H1 (cell line): ENCODE measurements around the gene CDK8. TPM values are rescaled to one million over a fixed set of nuclear protein-coding genes. Genes with fewer than 3 reads are reported as not detected.

ENCODE experiments used
- CTCF ChIA-PET: fragments of 300-600 bp; sonication (Branson Sonifier 250); formaldehyde crosslinking; loops from one replicate; lab custom pipeline; 2021; ENCODE audit not compliant: partially characterized antibody; lab: Charles Lee
- POLR2A ChIA-PET: fragments of 300-600 bp; sonication (Branson Sonifier 250); formaldehyde crosslinking; loops from one replicate; lab custom pipeline; 2021; ENCODE audit warnings: inconsistent platforms; ENCODE audit not compliant: partially characterized antibody; lab: Charles Lee
- DNase-seq, 2 experiments: peaks; one replicate each; pipeline versions ENCODE4 v3.0.0 to v3.0.0-alpha.2; 2010 to 2022; ENCODE audit warnings: low spot score in 2 of 2, low read depth in 1 of 2, mixed read lengths in 1 of 2
- FAIRE-seq: peaks from 2 replicates; lab custom pipeline; 2011; peaks lifted over from hg19 to GRCh38; lab: Jason Lieb, UNC
- H2AFZ ChIP-seq: 2 replicates; pipeline ENCODE4 v1.8.1; 2012; ENCODE audit warnings: low read length, inconsistent platforms
- H2AK5ac ChIP-seq: 2 replicates; pipeline ENCODE4 v1.6.1; 2013; ENCODE audit warnings: low read depth, low read length
- H2BK120ac ChIP-seq: replicated peaks from 2 replicates; pipeline ENCODE3; 2013; ENCODE audit warnings: low read depth, low read length, inconsistent platforms
- H2BK12ac ChIP-seq: 2 replicates; pipeline ENCODE4 v1.6.1; 2013; ENCODE audit warnings: low read depth, low read length
- H2BK15ac ChIP-seq: 2 replicates; pipeline ENCODE4 v1.6.1; 2013; ENCODE audit warnings: low read length
- H2BK20ac ChIP-seq: 2 replicates; pipeline ENCODE4 v1.6.1; 2013; ENCODE audit warnings: low read length
- H2BK5ac ChIP-seq: 2 replicates; pipeline ENCODE4 v1.6.1; 2013; ENCODE audit warnings: low read depth, low read length
- H3K14ac ChIP-seq: 2 replicates; pipeline ENCODE4 v1.6.1; 2013; ENCODE audit warnings: inconsistent platforms; ENCODE audit not compliant: insufficient read length
- H3K18ac ChIP-seq: 2 replicates; pipeline ENCODE4 v1.6.1; 2013; ENCODE audit warnings: low read length; ENCODE audit errors: extremely low read depth
- H3K23ac ChIP-seq: 2 replicates; pipeline ENCODE4 v1.6.1; 2013; ENCODE audit warnings: inconsistent platforms; ENCODE audit not compliant: insufficient read length
- H3K23me2 ChIP-seq: 2 replicates; pipeline ENCODE4 v1.6.1; 2013; ENCODE audit warnings: low read depth, low read length
- H3K27ac ChIP-seq: 2 replicates; pipeline ENCODE4 v1.6.1; 2011; ENCODE audit warnings: low read depth, low read length, inconsistent platforms
- H3K27me3 ChIP-seq, 4 experiments: replicated peaks in 1 of 4; 1 replicate in 1 of 4; 2 replicates in 3 of 4; pipeline versions ENCODE4 v1.6.1 to v1.8.1; 2011 to 2013; ENCODE audit warnings: low read length in 3 of 4, mild to moderate bottlenecking in 3 of 4, inconsistent platforms in 2 of 4, mixed read lengths in 2 of 4, moderate library complexity in 1 of 4; ENCODE audit not compliant: control insufficient read depth in 3 of 4, insufficient read depth in 3 of 4; ENCODE audit errors: extremely low read depth in 1 of 4
- H3K36me3 ChIP-seq, 4 experiments: 2 replicates each; pipeline versions ENCODE4 v1.6.1 to v1.8.1; 2011 to 2013; ENCODE audit warnings: mild to moderate bottlenecking in 4 of 4, low read length in 3 of 4, moderate library complexity in 2 of 4, control low read depth in 1 of 4, inconsistent platforms in 1 of 4; ENCODE audit not compliant: insufficient read depth in 4 of 4, control insufficient read depth in 2 of 4
- H3K4ac ChIP-seq: replicated peaks from 2 replicates; pipeline ENCODE3; 2013; ENCODE audit warnings: low read length, low read depth, mixed read lengths, inconsistent platforms; ENCODE audit not compliant: insufficient read length
- H3K4me1 ChIP-seq, 4 experiments: replicated peaks in 1 of 4; 1 replicate in 1 of 4; 2 replicates in 3 of 4; pipeline versions ENCODE4 v1.6.1 to v1.8.1; 2011 to 2013; ENCODE audit warnings: low read length in 3 of 4, inconsistent platforms in 2 of 4, mixed read lengths in 1 of 4; ENCODE audit not compliant: insufficient read depth in 4 of 4, control insufficient read depth in 3 of 4
- H3K4me2 ChIP-seq, 2 experiments: 2 replicates each; pipeline versions ENCODE4 v1.6.1 to v1.8.1; 2011 to 2013; ENCODE audit warnings: low read depth in 2 of 2, low read length in 2 of 2, control low read depth in 1 of 2, inconsistent platforms in 1 of 2, mild to moderate bottlenecking in 1 of 2; ENCODE audit not compliant: insufficient read depth in 1 of 2
- H3K4me3 ChIP-seq, 4 experiments: fragments of 200-600, 300-600 bp in 1 of 4; sonication (generic), shearing (Covaris generic), sonication (Bioruptor Twin) in 1 of 4; 2 replicates each; pipeline versions ENCODE4 v1.5.1 to v1.8.1; 2011 to 2016; ENCODE audit warnings: low read length in 4 of 4, low read depth in 3 of 4, control low read depth in 2 of 4, inconsistent platforms in 2 of 4, mild to moderate bottlenecking in 2 of 4, mixed read lengths in 1 of 4, moderate library complexity in 1 of 4; ENCODE audit not compliant: insufficient read depth in 2 of 4; ENCODE audit errors: extremely low read depth in 1 of 4
- H3K56ac ChIP-seq: replicated peaks from 2 replicates; pipeline ENCODE3; 2013; ENCODE audit warnings: low read depth, mild to moderate bottlenecking, mixed read lengths, low read length, inconsistent platforms; ENCODE audit not compliant: insufficient read length
- H3K79me1 ChIP-seq: 2 replicates; pipeline ENCODE4 v1.6.1; 2013; ENCODE audit warnings: low read depth, low read length, control low read depth
- H3K79me2 ChIP-seq, 2 experiments: 2 replicates each; pipeline versions ENCODE4 v1.6.1 to v1.8.1; 2012 to 2013; ENCODE audit warnings: low read length in 2 of 2, mild to moderate bottlenecking in 2 of 2, inconsistent platforms in 1 of 2; ENCODE audit not compliant: insufficient read depth in 2 of 2, control insufficient read depth in 1 of 2
- H3K9ac ChIP-seq, 4 experiments: replicated peaks in 1 of 4; 1 replicate in 1 of 4; 2 replicates in 3 of 4; pipeline versions ENCODE4 v1.6.1 to v1.8.1; 2011 to 2013; ENCODE audit warnings: low read depth in 3 of 4, low read length in 3 of 4, control low read depth in 2 of 4, mild to moderate bottlenecking in 2 of 4, moderate library complexity in 2 of 4, inconsistent platforms in 1 of 4; ENCODE audit errors: extremely low read depth in 1 of 4
- H3K9me3 ChIP-seq, 2 experiments: 2 replicates each; pipeline versions ENCODE4 v1.6.1 to v1.8.1; 2012 to 2013; ENCODE audit warnings: mild to moderate bottlenecking in 2 of 2, moderate library complexity in 2 of 2, control low read depth in 1 of 2, inconsistent platforms in 1 of 2, low read depth in 1 of 2, low read length in 1 of 2, mixed read lengths in 1 of 2; ENCODE audit not compliant: insufficient read depth in 2 of 2
- H4K20me1 ChIP-seq, 2 experiments: replicated peaks in 1 of 2; 2 replicates each; pipeline versions ENCODE3 to v1.8.1; 2011 to 2013; ENCODE audit warnings: inconsistent platforms in 2 of 2, low read length in 2 of 2, mild to moderate bottlenecking in 1 of 2; ENCODE audit not compliant: insufficient read depth in 2 of 2, control insufficient read depth in 1 of 2
- H4K5ac ChIP-seq: 2 replicates; pipeline ENCODE4 v1.6.1; 2013; ENCODE audit warnings: low read length, low read depth, mixed read lengths, inconsistent platforms; ENCODE audit not compliant: insufficient read length
- H4K8ac ChIP-seq: 2 replicates; pipeline ENCODE4 v1.8.0; 2013; ENCODE audit warnings: mild to moderate bottlenecking, moderate library complexity, low read length, inconsistent platforms; ENCODE audit not compliant: insufficient read depth; ENCODE audit errors: extremely low read depth
- H4K91ac ChIP-seq: replicated peaks from 2 replicates; pipeline ENCODE3; 2013; ENCODE audit warnings: low read length, mixed read lengths, inconsistent platforms; ENCODE audit not compliant: insufficient read length
- ATF2 ChIP-seq: IDR thresholded peaks from 2 replicates; pipeline ENCODE4 v1.6.1; 2012; ENCODE audit warnings: low read length, inconsistent platforms
- EP300 ChIP-seq, 2 experiments: IDR thresholded peaks; 1 replicate in 1 of 2; 2 replicates in 1 of 2; pipeline ENCODE4 v1.6.1; 2011 to 2012; ENCODE audit warnings: low read depth in 2 of 2, low read length in 2 of 2, mild to moderate bottlenecking in 2 of 2, borderline replicate concordance in 1 of 2, inconsistent platforms in 1 of 2, moderate library complexity in 1 of 2
- EZH2 ChIP-seq: fragments of 200-600 bp; sonication (generic); IDR thresholded peaks from 2 replicates; pipeline ENCODE4 v1.7.1; 2012; ENCODE audit warnings: low read depth, mild to moderate bottlenecking, moderate library complexity, low read length, inconsistent platforms; ENCODE audit not compliant: severe bottlenecking
- HDAC2 ChIP-seq, 2 experiments: fragments of 300-600 bp in 1 of 2; sonication (generic) in 1 of 2; IDR thresholded peaks; 2 replicates each; pipeline ENCODE4 v1.6.1; 2011 to 2012; ENCODE audit warnings: low read depth in 2 of 2, low read length in 2 of 2, mild to moderate bottlenecking in 2 of 2, moderate library complexity in 2 of 2, borderline replicate concordance in 1 of 2, inconsistent platforms in 1 of 2
- KDM5A ChIP-seq: fragments of 200-600 bp; IDR thresholded peaks from 2 replicates; pipeline ENCODE4 v1.7.1; 2012; ENCODE audit warnings: mild to moderate bottlenecking, low read length, inconsistent platforms, mixed read lengths
- MAFK ChIP-seq: IDR thresholded peaks from 2 replicates; pipeline ENCODE4 v1.6.1; 2012; ENCODE audit warnings: low read depth, mild to moderate bottlenecking, improper control_type of control experiment, low read length
- RAD21 ChIP-seq, 2 experiments: IDR thresholded peaks in 1 of 2; conservative IDR thresholded peaks in 1 of 2; 2 replicates each; pipeline ENCODE4 v1.6.1; 2011; ENCODE audit warnings: low read depth in 2 of 2, low read length in 2 of 2, improper control_type of control experiment in 1 of 2, inconsistent platforms in 1 of 2, mild to moderate bottlenecking in 1 of 2, moderate library complexity in 1 of 2
- SP1 ChIP-seq: IDR thresholded peaks from 2 replicates; pipeline ENCODE4 v1.6.1; 2011; ENCODE audit warnings: low read depth, low read length
- SP2 ChIP-seq: IDR thresholded peaks from 2 replicates; pipeline ENCODE4 v1.6.1; 2012; ENCODE audit warnings: mild to moderate bottlenecking, low read length, inconsistent platforms
- TEAD4 ChIP-seq: IDR thresholded peaks from 2 replicates; pipeline ENCODE4 v1.6.1; 2012; ENCODE audit warnings: low read depth, low read length, inconsistent platforms, mixed read lengths
- WGBS, 2 experiments: shearing (Covaris generic) in 1 of 2; methylation state at CpG; one replicate each; pipeline versions ENCODE4 v1.1.6 to v1.1.7; 2013 to 2015; ENCODE audit warnings: low lambda C conversion rate in 2 of 2, mixed read lengths in 2 of 2, inconsistent platforms in 1 of 2, low coverage in 1 of 2, missing lambda C conversion rate in 1 of 2; ENCODE audit not compliant: insufficient replicate concordance in 2 of 2, insufficient coverage in 1 of 2, insufficient read length in 1 of 2; ENCODE audit errors: extremely low coverage in 1 of 2, missing lambda C conversion rate in 1 of 2; 5-methylcytosine and 5-hydroxymethylcytosine counted together
- polyA plus RNA-seq, 7 experiments: library from polyadenylated mRNA; depleted of rRNA in 3 of 7; stranded (reverse) in 5 of 7; unstranded in 2 of 7; fragments of >200 nt in 5 of 7; fragments of 200-250 nt in 2 of 7; gene quantifications; 1 replicate in 5 of 7; 2 replicates in 1 of 7; 4 replicates in 1 of 7; pipeline versions ENCODE4 v1.2.1 to v1.2.3, GENCODE V29; 2011 to 2013; ENCODE audit warnings: missing spikeins in 2 of 7, mixed read lengths in 2 of 7
- total RNA-seq: library from RNA; stranded (reverse); fragmentation: NEBNext Ultra II Directional; extraction: Animal tissue kit (Norgen Biotek cat#: 25700); gene quantifications from 2 replicates; pipeline ENCODE4 v1.2.1, GENCODE V29; 2021

Gene CDK8
- total and polyA plus RNA-seq, 2 of the 8 experiments (the other 6 are each of a cell fraction or from before 2014, with no cell fraction given) = 22.1 to 25.6 TPM

GRCh38 chr13:26412263-26412662 lies 158.3 kb downstream of the CDK8 start:
- Histone ChIP-seq H3K9me3 (no peaks in the 10 kb centered on the region), H3K4me2 (no peak overlapping the region), H3K56ac (no peak overlapping the region), H3K36me3 (no peaks in the 10 kb centered on the region), H2BK120ac (no peak overlapping the region), H4K20me1 (no peaks in the 10 kb centered on the region), H3K27me3 (no peaks in the 10 kb centered on the region), H3K4me3 (no peak overlapping the region), H3K27ac (no peak overlapping the region), H2AFZ (no peak overlapping the region), H3K18ac (no peak overlapping the region), H3K23me2 (no peaks in the 10 kb centered on the region), H2BK20ac (no peak overlapping the region), H3K4me1 (no peaks in the 10 kb centered on the region; a peak in 1 of 7 replicates), H3K14ac (no peak overlapping the region), H4K91ac (no peak overlapping the region), H3K9ac (no peak overlapping the region), H3K79me2 (no peaks in the 10 kb centered on the region), H3K4ac (no peak overlapping the region), H4K5ac (no peak overlapping the region), H2BK15ac (no peak overlapping the region), H2BK5ac (no peak overlapping the region), H2BK12ac (no peak overlapping the region), H3K79me1 (no peaks in the 10 kb centered on the region), H4K8ac (no peak overlapping the region), H2AK5ac (no peak overlapping the region), H3K23ac (no peak overlapping the region)
- DNase-seq (no peak), FAIRE-seq (no peak)
- TF ChIP-seq KDM5A (no peak), HDAC2 (IDR thresholded peaks at IDR 0.05; ENCODE audit: borderline replicate concordance in 1 of 2, low read depth in 2 of 2, low read length in 2 of 2) (no peak), SP1 (no peak), RAD21 (IDR thresholded peaks at IDR 0.05 in 1 of 2, conservative IDR thresholded peaks at IDR 0.05 in 1 of 2; ENCODE audit: low read depth in 2 of 2, low read length in 2 of 2) (no peak), ATF2 (no peak), EP300 (IDR thresholded peaks at IDR 0.05; ENCODE audit: borderline replicate concordance in 1 of 2, low read depth in 2 of 2, low read length in 2 of 2) (no peak), MAFK (no peak), TEAD4 (no peak), EZH2 (no peak), SP2 (no peak)
- ChIA-PET POLR2A (no interaction called here), CTCF (interaction anchor here (3.6 kb wide), 1 partner anchor 33 kb away, joined by 11 read pairs; no protein-coding TSS in a partner anchor)
- 93% methylated on average over 1 of the region's 1 CpG; no CpG with 5 or more reads in 1 of the 2 experiments for WGBS, 2 experiments
